GM10266 (cell line): Measurements from ENCODE around the gene NPHP1.

Experiments used
- DNase-seq: peaks from one replicate; pipeline ENCODE4 v3.0.0; 2012; ENCODE audit errors: extremely low spot score
- TF ChIP-seq, protein P1 (sequence below): IDR thresholded peaks from 2 replicates; pipeline ENCODE4 v1.5.1; 2012; ENCODE audit warnings: mild to moderate bottlenecking, low read depth; ENCODE audit not compliant: control insufficient read depth, insufficient read depth; ENCODE audit errors: missing control alignments

Gene NPHP1

DNA sequence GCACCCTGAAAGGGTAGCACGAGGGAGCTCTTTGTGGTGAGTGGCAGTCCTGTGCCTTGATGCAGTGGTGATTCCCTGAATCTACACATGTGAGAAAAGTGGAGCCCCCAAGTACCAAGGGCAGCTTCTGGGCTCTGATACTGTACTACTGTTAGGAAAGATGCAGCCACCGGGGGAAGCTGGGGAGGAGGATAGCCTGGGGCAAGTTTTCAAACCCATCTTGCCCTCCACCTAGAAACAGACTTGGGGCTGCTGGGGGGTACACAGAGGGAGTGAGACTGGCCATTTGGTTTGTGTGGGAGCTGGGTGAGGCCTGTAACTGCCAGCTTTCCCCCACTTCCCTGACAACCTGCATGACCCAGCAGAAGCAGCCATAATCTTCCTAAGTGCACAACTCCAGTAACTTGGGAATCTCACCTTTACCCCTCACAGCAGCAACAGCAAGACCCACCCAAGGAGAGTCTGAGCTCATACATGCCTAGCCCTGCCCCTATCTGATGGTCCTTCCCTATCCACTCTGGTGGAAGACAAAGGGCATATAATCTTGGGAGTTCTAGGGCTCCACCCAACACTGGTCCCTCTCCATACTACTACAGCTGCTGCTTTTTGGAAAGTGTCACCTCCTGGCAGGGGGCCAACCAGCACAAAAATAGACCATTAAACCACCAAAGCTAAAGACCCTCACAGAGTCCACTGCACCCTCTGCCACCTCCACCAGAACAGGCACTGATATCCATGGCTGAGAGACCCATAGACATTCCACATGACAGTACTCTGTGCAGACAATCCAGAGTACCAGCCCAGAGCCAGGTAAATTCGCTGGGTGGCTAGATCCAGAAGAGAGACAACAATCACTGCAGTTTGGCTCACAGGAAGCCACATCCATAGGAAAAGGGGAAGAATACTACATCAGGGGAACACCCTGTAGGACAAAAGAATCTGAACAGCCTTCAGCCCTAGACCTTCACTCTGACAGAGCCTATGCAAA lies 97.4 kb downstream of the NPHP1 start:
- TF ChIP-seq, protein P1, sequence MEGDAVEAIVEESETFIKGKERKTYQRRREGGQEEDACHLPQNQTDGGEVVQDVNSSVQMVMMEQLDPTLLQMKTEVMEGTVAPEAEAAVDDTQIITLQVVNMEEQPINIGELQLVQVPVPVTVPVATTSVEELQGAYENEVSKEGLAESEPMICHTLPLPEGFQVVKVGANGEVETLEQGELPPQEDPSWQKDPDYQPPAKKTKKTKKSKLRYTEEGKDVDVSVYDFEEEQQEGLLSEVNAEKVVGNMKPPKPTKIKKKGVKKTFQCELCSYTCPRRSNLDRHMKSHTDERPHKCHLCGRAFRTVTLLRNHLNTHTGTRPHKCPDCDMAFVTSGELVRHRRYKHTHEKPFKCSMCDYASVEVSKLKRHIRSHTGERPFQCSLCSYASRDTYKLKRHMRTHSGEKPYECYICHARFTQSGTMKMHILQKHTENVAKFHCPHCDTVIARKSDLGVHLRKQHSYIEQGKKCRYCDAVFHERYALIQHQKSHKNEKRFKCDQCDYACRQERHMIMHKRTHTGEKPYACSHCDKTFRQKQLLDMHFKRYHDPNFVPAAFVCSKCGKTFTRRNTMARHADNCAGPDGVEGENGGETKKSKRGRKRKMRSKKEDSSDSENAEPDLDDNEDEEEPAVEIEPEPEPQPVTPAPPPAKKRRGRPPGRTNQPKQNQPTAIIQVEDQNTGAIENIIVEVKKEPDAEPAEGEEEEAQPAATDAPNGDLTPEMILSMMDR, result no peak
- no peak for DNase-seq

DNA sequence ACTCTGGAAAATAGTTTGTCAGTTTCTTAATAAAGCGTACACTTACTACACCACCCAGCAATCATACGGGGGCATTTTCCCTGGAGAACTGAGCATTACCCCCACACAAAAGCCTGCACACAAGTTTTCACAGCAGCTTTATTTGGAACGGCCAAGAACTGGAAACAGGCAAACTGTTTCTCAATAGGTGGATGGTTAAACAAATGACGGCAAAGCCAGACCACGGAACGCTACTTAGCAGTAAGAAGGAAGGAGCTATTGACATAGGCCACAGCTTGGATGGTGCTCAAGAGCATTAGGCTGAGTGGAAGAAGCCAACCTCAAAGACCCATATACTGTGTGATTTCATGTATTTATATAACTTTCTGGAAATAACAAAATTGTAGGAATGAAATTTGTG lies 98.2 kb downstream of the NPHP1 start:
- no peak for DNase-seq
- TF ChIP-seq, protein P1, result no peak

DNA sequence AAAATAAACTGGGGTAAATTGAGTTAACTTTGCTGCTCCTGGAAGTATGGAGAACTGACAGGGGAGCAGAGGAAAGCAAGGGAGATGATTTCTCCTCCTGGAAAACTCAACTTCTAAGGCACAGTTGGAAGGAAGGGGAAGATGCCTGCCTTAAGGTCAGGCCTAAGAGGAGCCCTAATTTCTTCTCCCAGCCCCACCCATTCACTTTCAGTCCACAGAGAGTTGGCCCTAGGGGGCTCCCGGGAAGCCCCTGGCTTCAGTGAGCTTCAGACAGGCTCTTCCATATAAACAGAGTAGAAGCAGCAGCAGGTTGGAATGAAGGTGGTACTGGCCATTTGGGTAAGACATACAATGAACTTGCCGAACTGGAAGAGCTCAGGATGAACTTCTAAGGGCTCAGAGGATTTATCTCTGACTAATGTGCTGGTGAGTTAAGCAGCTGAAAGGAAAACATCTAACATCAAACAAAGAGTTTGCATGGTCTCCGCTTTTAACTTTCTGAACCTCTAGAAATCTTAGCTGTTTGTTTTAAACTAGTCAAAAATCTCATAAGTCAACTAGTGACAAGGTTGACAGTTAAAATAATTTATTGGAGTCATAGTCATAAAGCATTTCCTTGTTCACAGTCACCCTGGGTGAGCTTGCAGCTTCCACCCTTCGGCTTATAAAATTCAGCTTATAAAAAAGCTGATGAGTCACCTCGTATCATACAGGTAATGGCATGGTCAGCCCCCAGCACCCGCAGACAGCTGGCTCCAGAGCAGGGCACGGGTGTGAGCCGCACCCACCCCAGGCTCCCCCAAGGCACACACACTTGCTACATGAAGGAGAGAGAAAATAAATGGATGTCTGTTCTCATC lies 99.0 kb downstream of the NPHP1 start:
- TF ChIP-seq, protein P1, result no peak
- no peak for DNase-seq

DNA sequence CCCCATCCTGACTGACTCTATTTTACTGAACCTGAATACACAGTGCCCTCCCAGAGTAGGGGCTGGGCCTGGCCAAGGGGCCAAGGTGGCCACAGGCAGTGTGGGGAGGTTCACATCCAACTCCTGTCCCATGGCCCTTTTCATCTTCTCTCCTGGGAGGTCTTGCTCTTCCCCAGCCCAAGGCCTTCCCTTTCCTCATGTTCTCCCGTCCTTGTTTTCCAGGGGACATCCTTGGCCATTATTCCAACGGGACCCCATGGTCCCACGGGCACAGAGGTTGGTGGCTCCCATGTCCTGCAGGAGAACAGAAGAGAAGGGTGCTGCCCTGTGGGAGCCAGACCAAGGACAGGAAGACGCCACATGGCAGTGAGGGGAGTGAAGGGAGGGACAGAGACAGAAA lies 99.6 kb downstream of the NPHP1 start:
- no peak for DNase-seq
- TF ChIP-seq, protein P1, result no peak

DNA sequence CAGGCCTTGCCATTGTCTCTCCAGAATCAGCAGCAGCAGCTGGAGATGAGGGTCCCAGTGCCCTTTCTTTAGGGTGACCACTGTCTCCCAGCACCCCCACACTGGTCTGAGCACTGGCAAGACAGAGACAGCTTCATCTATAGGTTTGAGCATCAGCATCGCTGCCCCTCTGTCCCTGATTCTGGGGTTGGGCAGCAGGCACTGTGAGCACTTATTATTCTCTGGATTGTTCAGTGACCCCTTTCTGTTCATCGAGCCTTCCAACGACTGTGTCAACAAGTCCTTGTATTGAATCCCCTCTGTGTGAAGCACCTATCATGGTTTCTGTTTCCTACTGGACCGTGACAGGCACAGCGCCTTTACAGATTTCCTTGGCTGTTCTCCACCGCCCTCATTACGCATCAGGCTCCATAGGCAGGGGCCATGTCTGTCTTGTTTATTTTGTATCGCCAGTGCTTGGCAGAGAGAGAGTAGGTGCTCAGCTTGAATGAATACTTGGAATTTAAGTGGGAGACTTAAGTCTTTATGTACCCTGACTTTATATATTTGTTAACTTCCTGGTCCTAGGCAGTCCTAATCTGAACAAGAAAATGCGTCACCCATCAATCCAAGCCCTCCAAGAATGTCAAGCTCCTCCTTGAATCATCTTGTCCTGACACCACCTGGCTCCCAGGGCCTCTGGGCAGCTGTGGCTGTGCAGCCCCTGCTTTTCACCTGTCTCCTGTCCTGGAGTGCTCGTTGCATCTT lies 100.6 kb downstream of the NPHP1 start:
- DNase-seq, result no peak
- TF ChIP-seq, protein P1, result no peak

DNA sequence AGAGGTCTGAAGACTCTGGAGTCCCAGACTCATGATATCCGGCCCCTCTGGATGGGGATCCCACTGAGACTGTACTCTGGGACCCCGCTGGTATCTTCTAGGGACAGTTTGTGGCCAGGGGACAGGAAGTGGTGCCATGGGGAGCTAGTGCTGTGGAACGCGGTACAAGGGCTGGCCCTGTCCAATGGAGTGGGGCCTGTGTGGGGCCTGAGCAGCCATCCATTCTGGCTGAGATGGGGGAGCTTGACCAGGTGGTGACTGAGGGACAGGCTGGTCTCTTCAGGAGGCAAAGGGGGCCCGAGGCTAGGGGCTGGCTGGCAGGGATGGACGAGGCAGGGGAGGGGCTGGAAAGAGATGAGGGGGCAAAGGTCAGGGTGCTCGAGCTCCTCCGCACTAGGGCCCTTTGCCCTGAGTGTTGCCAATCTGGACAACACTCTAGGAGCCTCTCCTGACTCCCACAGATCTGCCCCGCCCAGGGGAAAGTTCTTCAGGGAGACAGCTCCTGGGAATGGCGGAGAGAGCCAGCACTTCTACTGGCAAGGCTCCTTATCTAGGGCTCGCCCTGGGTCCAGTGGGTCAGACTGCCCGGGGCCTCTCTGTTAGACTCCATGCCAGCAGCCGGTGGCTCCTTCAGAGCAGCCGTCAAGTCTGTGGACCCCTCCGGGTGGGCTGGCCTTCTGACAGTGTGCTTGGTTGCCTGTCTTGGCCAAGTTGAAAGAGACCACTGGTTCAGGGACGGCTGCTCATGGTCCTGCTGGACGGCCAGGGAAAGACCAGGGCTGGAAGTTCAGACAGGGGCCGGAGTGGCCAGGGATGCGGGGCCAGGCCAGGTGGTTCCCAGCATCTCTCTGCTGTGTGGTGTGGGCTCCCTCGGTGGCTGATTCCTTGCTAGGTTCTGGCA lies 101.5 kb downstream of the NPHP1 start:
- TF ChIP-seq, protein P1, result no peak

More for the DNA sequence above, 101.5 kb downstream of the NPHP1 start:
- no peak for DNase-seq
